HepG2 (cell line): Measurements from ENCODE around the gene UQCR10. TPM values are rescaled to one million over a fixed set of nuclear protein-coding genes. Genes with fewer than 3 reads are reported as not detected.
A peak's percentile ranks its signal among the peaks of the same experiment; 100 is the strongest.

Experiments
- ATAD3A ChIP-seq: sonication (generic); formaldehyde crosslinking; IDR thresholded peaks from 2 replicates; pipeline ENCODE4 v1.4.0; 2020; ENCODE audit warnings: missing genetic modification reagents
- EP300 ChIP-seq, 3 experiments: sonication (generic) in 1 of 3; formaldehyde crosslinking in 1 of 3; IDR thresholded peaks; 2 replicates each; pipeline versions ENCODE4 v1.5.1 to v1.6.1; 2011 to 2020; ENCODE audit warnings: low read depth in 2 of 3, low read length in 2 of 3, borderline replicate concordance in 1 of 3, improper control_type of control experiment in 1 of 3, mild to moderate bottlenecking in 1 of 3, missing genetic modification reagents in 1 of 3, moderate library complexity in 1 of 3
- HDAC6 ChIP-seq: fragments of 200-600 bp; sonication (generic); IDR thresholded peaks from 2 replicates; pipeline ENCODE4 v1.7.0; 2017; ENCODE audit warnings: mild to moderate bottlenecking, antibody characterized with exemption, low read length, low read depth
- HNF4A ChIP-seq: sonication (generic); formaldehyde crosslinking; IDR thresholded peaks from 2 replicates; pipeline ENCODE4 v1.4.0; 2020; ENCODE audit warnings: missing genetic modification reagents
- NFRKB ChIP-seq: fragments of 450-650 bp; IDR thresholded peaks from 2 replicates; pipeline ENCODE4 v1.6.1; 2017
- PHF5A ChIP-seq: IDR thresholded peaks from one replicate; pipeline ENCODE4 v1.6.1; 2018; ENCODE audit warnings: low read depth, missing genetic modification reagents; ENCODE audit not compliant: unreplicated experiment
- RBFOX2 ChIP-seq: fragments of 200-400 bp; formaldehyde crosslinking; IDR thresholded peaks from 2 replicates; pipeline ENCODE4 v1.6.1; 2017; ENCODE audit warnings: low read depth, mild to moderate bottlenecking, low read length
- SNAI1 ChIP-seq: sonication (generic); formaldehyde crosslinking; IDR thresholded peaks from 2 replicates; pipeline ENCODE4 v1.5.0; 2020; ENCODE audit warnings: mild to moderate bottlenecking, missing genetic modification reagents, borderline replicate concordance
- TMF1 ChIP-seq: sonication (generic); formaldehyde crosslinking; IDR thresholded peaks from 2 replicates; pipeline ENCODE4 v1.8.1; 2022; ENCODE audit warnings: low read depth, missing genetic modification reagents
- U2AF2 ChIP-seq: fragments of 200-400 bp; formaldehyde crosslinking; IDR thresholded peaks from 2 replicates; pipeline ENCODE4 v1.6.1; 2017; ENCODE audit warnings: low read depth, mild to moderate bottlenecking, low read length
- ZBTB7B ChIP-seq: sonication (generic); formaldehyde crosslinking; IDR thresholded peaks from 2 replicates; pipeline ENCODE4 v1.4.0; 2020; ENCODE audit warnings: missing genetic modification reagents
- ZFX ChIP-seq: sonication (generic); formaldehyde crosslinking; IDR thresholded peaks from 2 replicates; pipeline ENCODE4 v1.4.0; 2020; ENCODE audit warnings: mild to moderate bottlenecking, low read depth, missing genetic modification reagents, moderate library complexity
- ZNF121 ChIP-seq: sonication (generic); formaldehyde crosslinking; IDR thresholded peaks from 2 replicates; pipeline ENCODE4 v1.5.0; 2020; ENCODE audit warnings: mild to moderate bottlenecking, missing genetic modification reagents
- ZNF235 ChIP-seq: sonication (generic); formaldehyde crosslinking; IDR thresholded peaks from 2 replicates; pipeline ENCODE4 v1.8.1; 2023; ENCODE audit warnings: mild to moderate bottlenecking, missing genetic modification reagents, borderline replicate concordance
- ZNF256 ChIP-seq: sonication (generic); formaldehyde crosslinking; conservative IDR thresholded peaks from 2 replicates; pipeline ENCODE4 v1.4.0; 2020; ENCODE audit warnings: missing genetic modification reagents
- ZNF557 ChIP-seq: sonication (generic); formaldehyde crosslinking; IDR thresholded peaks from 2 replicates; pipeline ENCODE4 v1.4.0; 2020; ENCODE audit warnings: missing genetic modification reagents
- ZNF598 ChIP-seq: sonication (generic); formaldehyde crosslinking; IDR thresholded peaks from 2 replicates; pipeline ENCODE4 v1.5.1; 2020; ENCODE audit warnings: mild to moderate bottlenecking, missing genetic modification reagents, borderline replicate concordance
- ZNF607 ChIP-seq: sonication (generic); formaldehyde crosslinking; IDR thresholded peaks from 2 replicates; pipeline ENCODE4 v1.5.1; 2020; ENCODE audit warnings: missing genetic modification reagents, mild to moderate bottlenecking, borderline replicate concordance
- ZNF878 ChIP-seq: sonication (generic); formaldehyde crosslinking; IDR thresholded peaks from 2 replicates; pipeline ENCODE4 v1.8.1; 2023; ENCODE audit warnings: mild to moderate bottlenecking, missing genetic modification reagents, moderate library complexity
- polyA plus RNA-seq, 8 experiments: library from polyadenylated mRNA; depleted of rRNA in 3 of 8; stranded (reverse) in 7 of 8; unstranded in 1 of 8; fragments of >200 nt; fragmentation: Illumina TruSeq in 4 of 8; extraction: Trizol in 4 of 8; gene quantifications; 2 replicates each; pipeline versions ENCODE4 v1.2.1 to v1.2.3, GENCODE V29; 2011 to 2016; ENCODE audit warnings: low read depth in 4 of 8, missing spikeins in 1 of 8, mixed read lengths in 1 of 8; ENCODE audit not compliant: insufficient read depth in 1 of 8
- total RNA-seq, 5 experiments: library from RNA; depleted of rRNA; stranded (reverse); fragments of >200 nt; fragmentation: Illumina TruSeq; extraction: Trizol; gene quantifications; 2 replicates each; pipeline ENCODE4 v1.2.3, GENCODE V29; 2016; ENCODE audit warnings: low read depth in 1 of 5
- TF ChIP-seq, protein P1 (sequence below): sonication (generic); formaldehyde crosslinking; IDR thresholded peaks from 2 replicates; pipeline ENCODE4 v1.4.0; 2020; ENCODE audit warnings: missing genetic modification reagents
- TF ChIP-seq, protein P2 (sequence below): sonication (generic); formaldehyde crosslinking; IDR thresholded peaks from 2 replicates; pipeline ENCODE4 v1.5.1; 2020; ENCODE audit warnings: missing genetic modification reagents, mild to moderate bottlenecking, borderline replicate concordance
- TF ChIP-seq, protein P3 (sequence below): sonication (generic); formaldehyde crosslinking; IDR thresholded peaks from 2 replicates; pipeline ENCODE4 v1.4.0; 2020; ENCODE audit warnings: missing genetic modification reagents
- TF ChIP-seq, protein P4 (sequence below): sonication (generic); formaldehyde crosslinking; IDR thresholded peaks from 2 replicates; pipeline ENCODE4 v1.8.0; 2022; ENCODE audit warnings: mild to moderate bottlenecking, missing genetic modification reagents, borderline replicate concordance
- TF ChIP-seq, protein P5 (sequence below): sonication (generic); formaldehyde crosslinking; IDR thresholded peaks from 2 replicates; pipeline ENCODE4 v1.5.0; 2020; ENCODE audit warnings: missing genetic modification reagents

Gene UQCR10
- total and polyA plus RNA-seq, 2 of the 13 experiments (the other 11 are each of a cell fraction or from before 2014, with no cell fraction given): 225 to 232 TPM

DNA sequence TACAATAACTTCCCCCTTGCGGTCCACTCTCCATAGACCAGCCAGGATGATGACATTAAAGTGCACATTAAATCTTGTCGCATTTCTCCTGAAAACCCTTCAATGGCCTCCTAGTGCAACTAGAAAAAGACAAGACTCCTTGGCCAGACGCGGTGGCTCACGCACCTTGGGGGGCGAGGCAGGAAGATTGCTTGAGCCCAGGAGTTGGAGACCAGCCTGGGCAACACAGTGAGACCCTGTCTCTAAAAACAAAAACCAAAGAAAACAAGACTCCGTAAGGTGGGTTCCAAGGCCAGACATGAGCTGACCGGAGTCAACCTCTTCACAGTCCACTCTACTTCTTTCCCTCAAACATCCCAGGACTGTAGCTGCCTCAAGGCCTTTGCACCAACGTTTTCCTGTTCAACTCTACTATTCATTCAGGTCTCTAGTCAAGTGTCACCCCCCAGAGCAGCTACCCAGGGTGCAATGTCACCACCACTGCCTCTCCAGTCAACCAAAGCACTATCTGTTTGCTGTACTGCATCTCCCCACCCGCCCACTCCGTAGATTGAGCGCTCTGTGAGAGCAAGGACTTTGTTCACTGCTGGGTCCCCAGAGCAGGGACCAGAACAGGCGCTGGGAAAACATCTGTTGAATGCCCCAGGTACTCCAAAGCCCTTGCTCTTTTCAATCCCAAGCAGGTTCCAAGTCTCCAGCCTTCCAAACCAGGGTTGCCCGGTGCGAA, 1.1 kb upstream of the UQCR10 start (continued):
- TF ChIP-seq HNF4A (CRISPR knock-in tag): peak; percentile 84
- no peak for TF ChIP-seq HDAC6
- TF ChIP-seq ATAD3A (CRISPR knock-in tag): no peak
- TF ChIP-seq ZNF557 (CRISPR knock-in tag): no peak
- no peak for TF ChIP-seq PHF5A (CRISPR knock-in tag)
- TF ChIP-seq ZFX (CRISPR knock-in tag): no peak
- no peak for TF ChIP-seq EP300 (IDR thresholded peaks at IDR 0.05; ENCODE audit: low read depth in 2 of 2, low read length in 2 of 2)
- TF ChIP-seq EP300 (CRISPR knock-in tag; IDR thresholded peaks at IDR 0.05; ENCODE audit: borderline replicate concordance): no peak
- TF ChIP-seq ZNF607 (CRISPR knock-in tag): peak; percentile 28; the same call in 1 of the 2 replicates
- TF ChIP-seq SNAI1 (CRISPR knock-in tag): 0 out of 2 replicates have a peak, but pooled peaks have one; percentile 9
- TF ChIP-seq ZNF121: peak; percentile 87
- TF ChIP-seq, protein P1, sequence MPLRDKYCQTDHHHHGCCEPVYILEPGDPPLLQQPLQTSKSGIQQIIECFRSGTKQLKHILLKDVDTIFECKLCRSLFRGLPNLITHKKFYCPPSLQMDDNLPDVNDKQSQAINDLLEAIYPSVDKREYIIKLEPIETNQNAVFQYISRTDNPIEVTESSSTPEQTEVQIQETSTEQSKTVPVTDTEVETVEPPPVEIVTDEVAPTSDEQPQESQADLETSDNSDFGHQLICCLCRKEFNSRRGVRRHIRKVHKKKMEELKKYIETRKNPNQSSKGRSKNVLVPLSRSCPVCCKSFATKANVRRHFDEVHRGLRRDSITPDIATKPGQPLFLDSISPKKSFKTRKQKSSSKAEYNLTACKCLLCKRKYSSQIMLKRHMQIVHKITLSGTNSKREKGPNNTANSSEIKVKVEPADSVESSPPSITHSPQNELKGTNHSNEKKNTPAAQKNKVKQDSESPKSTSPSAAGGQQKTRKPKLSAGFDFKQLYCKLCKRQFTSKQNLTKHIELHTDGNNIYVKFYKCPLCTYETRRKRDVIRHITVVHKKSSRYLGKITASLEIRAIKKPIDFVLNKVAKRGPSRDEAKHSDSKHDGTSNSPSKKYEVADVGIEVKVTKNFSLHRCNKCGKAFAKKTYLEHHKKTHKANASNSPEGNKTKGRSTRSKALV (CRISPR knock-in tag): no peak
- TF ChIP-seq, protein P2, sequence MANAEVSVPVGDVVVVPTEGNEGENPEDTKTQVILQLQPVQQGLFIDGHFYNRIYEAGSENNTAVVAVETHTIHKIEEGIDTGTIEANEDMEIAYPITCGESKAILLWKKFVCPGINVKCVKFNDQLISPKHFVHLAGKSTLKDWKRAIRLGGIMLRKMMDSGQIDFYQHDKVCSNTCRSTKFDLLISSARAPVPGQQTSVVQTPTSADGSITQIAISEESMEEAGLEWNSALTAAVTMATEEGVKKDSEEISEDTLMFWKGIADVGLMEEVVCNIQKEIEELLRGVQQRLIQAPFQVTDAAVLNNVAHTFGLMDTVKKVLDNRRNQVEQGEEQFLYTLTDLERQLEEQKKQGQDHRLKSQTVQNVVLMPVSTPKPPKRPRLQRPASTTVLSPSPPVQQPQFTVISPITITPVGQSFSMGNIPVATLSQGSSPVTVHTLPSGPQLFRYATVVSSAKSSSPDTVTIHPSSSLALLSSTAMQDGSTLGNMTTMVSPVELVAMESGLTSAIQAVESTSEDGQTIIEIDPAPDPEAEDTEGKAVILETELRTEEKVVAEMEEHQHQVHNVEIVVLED (CRISPR knock-in tag): no peak
- TF ChIP-seq, protein P3, sequence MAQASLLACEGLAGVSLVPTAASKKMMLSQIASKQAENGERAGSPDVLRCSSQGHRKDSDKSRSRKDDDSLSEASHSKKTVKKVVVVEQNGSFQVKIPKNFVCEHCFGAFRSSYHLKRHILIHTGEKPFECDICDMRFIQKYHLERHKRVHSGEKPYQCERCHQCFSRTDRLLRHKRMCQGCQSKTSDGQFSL (CRISPR knock-in tag): peak; percentile 30; the same call in 1 of the 2 replicates
- TF ChIP-seq ZNF235 (CRISPR knock-in tag): 0 out of 2 replicates have a peak, but pooled peaks have one; percentile 19
- TF ChIP-seq, protein P4, sequence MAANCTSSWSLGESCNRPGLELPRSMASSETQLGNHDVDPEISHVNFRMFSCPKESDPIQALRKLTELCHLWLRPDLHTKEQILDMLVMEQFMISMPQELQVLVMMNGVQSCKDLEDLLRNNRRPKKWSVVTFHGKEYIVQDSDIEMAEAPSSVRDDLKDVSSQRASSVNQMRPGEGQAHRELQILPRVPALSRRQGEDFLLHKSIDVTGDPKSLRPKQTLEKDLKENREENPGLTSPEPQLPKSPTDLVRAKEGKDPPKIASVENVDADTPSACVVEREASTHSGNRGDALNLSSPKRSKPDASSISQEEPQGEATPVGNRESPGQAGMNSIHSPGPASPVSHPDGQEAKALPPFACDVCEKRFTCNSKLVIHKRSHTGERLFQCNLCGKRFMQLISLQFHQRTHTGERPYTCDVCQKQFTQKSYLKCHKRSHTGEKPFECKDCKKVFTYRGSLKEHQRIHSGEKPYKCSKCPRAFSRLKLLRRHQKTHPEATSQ (CRISPR knock-in tag): no peak
- no peak for TF ChIP-seq ZNF256 (CRISPR knock-in tag)
- no peak for TF ChIP-seq RBFOX2
- peak; percentile 26; the same call in 1 of the 2 replicates for TF ChIP-seq ZBTB7B (CRISPR knock-in tag)
- TF ChIP-seq, protein P5, sequence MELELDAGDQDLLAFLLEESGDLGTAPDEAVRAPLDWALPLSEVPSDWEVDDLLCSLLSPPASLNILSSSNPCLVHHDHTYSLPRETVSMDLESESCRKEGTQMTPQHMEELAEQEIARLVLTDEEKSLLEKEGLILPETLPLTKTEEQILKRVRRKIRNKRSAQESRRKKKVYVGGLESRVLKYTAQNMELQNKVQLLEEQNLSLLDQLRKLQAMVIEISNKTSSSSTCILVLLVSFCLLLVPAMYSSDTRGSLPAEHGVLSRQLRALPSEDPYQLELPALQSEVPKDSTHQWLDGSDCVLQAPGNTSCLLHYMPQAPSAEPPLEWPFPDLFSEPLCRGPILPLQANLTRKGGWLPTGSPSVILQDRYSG (CRISPR knock-in tag): no peak
- no peak for TF ChIP-seq ZNF598 (CRISPR knock-in tag)
- TF ChIP-seq TMF1 (CRISPR knock-in tag): no peak
- TF ChIP-seq U2AF2: no peak
- TF ChIP-seq NFRKB: no peak
- no peak for TF ChIP-seq ZNF878 (CRISPR knock-in tag)
